Vagina (tissue), 2 donors: ENCODE results near the gene SLC4A11.

Source experiments
- POLR2AphosphoS5 ChIP-seq, 2 donors: sonication (generic); formaldehyde crosslinking; IDR thresholded peaks; one replicate each; pipeline ENCODE4 v1.9.0; 2017; ENCODE audit warnings: antibody characterized with exemption in 2 of 2, mild to moderate bottlenecking in 2 of 2, low read depth in 1 of 2; ENCODE audit not compliant: insufficient read depth in 1 of 2
- TF ChIP-seq, protein P1 (sequence below), 3 experiments: fragments of 450-650 bp in 2 of 3; fragments of 200-600 bp in 1 of 3; sonication (generic) in 1 of 3; IDR thresholded peaks; one replicate each; pipeline ENCODE4 v1.5.1; 2017 to 2019; ENCODE audit warnings: antibody characterized with exemption in 3 of 3, mild to moderate bottlenecking in 2 of 3, moderate library complexity in 2 of 3

DNA sequence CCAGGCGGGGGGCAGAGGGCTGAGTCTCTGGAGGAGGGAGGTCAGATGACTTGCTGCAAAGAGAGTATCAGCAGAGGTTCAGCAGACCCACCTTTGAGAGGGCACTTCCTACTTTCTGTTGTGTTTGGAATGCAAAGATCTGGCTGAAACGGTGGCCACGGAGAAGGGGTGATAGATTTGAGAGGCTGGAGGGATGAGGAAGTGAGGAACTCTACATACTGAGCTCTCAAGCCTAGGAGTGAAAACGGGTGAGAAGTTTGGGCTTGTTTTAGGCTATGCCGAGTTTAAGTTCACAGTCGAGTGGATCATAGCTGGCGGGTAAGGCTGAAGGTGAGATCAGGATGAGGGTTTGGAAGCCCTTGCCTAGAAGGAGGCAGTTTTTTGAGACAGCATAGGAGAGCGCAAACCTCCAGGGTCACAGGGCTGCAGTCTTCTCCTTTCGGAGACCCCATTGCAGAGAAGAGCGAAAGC is 30.2 kb downstream of the SLC4A11 start:
- TF ChIP-seq POLR2AphosphoS5 (IDR thresholded peaks at IDR 0.05; ENCODE audit: insufficient read depth in 1 of 2, low read depth in 1 of 2): no peak
- TF ChIP-seq, protein P1, sequence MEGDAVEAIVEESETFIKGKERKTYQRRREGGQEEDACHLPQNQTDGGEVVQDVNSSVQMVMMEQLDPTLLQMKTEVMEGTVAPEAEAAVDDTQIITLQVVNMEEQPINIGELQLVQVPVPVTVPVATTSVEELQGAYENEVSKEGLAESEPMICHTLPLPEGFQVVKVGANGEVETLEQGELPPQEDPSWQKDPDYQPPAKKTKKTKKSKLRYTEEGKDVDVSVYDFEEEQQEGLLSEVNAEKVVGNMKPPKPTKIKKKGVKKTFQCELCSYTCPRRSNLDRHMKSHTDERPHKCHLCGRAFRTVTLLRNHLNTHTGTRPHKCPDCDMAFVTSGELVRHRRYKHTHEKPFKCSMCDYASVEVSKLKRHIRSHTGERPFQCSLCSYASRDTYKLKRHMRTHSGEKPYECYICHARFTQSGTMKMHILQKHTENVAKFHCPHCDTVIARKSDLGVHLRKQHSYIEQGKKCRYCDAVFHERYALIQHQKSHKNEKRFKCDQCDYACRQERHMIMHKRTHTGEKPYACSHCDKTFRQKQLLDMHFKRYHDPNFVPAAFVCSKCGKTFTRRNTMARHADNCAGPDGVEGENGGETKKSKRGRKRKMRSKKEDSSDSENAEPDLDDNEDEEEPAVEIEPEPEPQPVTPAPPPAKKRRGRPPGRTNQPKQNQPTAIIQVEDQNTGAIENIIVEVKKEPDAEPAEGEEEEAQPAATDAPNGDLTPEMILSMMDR (IDR thresholded peaks at IDR 0.05): no peak
